ENCODE data around the gene HTR4.

GRCh38 chr5:148509893-148510292, 144.4 kb downstream of the HTR4 start:
- TF ChIP-seq CTCF (IDR thresholded peaks at IDR 0.05): no peak
- TF ChIP-seq POLR2A (IDR thresholded peaks at IDR 0.05): no peak

Measured in esophagus squamous epithelium (tissue), 4 donors.